Hepatocyte (in vitro differentiated cells): ENCODE measurements around the gene PDE1C. TPM values are rescaled to one million over a fixed set of nuclear protein-coding genes. Genes with fewer than 3 reads are reported as not detected.

ENCODE experiments used
- DNase-seq: peaks from one replicate; pipeline ENCODE4 v3.0.0-alpha.2; 2016; ENCODE audit warnings: low spot score
- H2AFZ ChIP-seq: fragments of 200-600 bp; sonication (generic); 2 replicates; pipeline ENCODE4 v1.6.0; 2016; ENCODE audit warnings: antibody characterized with exemption, mild to moderate bottlenecking
- H3K27ac ChIP-seq: fragments of 200-600 bp; sonication (generic); 2 replicates; pipeline ENCODE4 v1.5.1; 2016; ENCODE audit warnings: mild to moderate bottlenecking
- H3K27me3 ChIP-seq: fragments of 200-600 bp; sonication (generic); 2 replicates; pipeline ENCODE4 v1.6.1; 2016
- H3K36me3 ChIP-seq: fragments of 200-600 bp; sonication (generic); replicated peaks from 2 replicates; pipeline ENCODE4 v1.5.1; 2016; ENCODE audit warnings: low read depth; ENCODE audit not compliant: insufficient read depth
- H3K4me1 ChIP-seq: fragments of 200-600 bp; sonication (generic); 2 replicates; pipeline ENCODE4 v1.5.1; 2016; ENCODE audit warnings: mild to moderate bottlenecking, moderate library complexity; ENCODE audit not compliant: insufficient read depth
- H3K4me2 ChIP-seq: fragments of 200-600 bp; sonication (generic); 2 replicates; pipeline ENCODE4 v1.6.0; 2016
- H3K4me3 ChIP-seq: fragments of 200-600 bp; sonication (generic); 2 replicates; pipeline ENCODE4 v1.5.1; 2016; ENCODE audit warnings: mild to moderate bottlenecking
- H3K79me2 ChIP-seq: fragments of 200-600 bp; sonication (generic); 2 replicates; pipeline ENCODE4 v1.6.0; 2017; ENCODE audit warnings: mild to moderate bottlenecking
- H3K9me2 ChIP-seq: fragments of 200-600 bp; sonication (generic); replicated peaks from 2 replicates; pipeline ENCODE4 v1.6.0; 2017; ENCODE audit warnings: mild to moderate bottlenecking; ENCODE audit not compliant: insufficient read depth
- H3K9me3 ChIP-seq: fragments of 200-600 bp; sonication (generic); 2 replicates; pipeline ENCODE4 v1.5.1; 2016; ENCODE audit warnings: low read depth, mild to moderate bottlenecking
- H4K20me1 ChIP-seq: fragments of 200-600 bp; sonication (generic); 2 replicates; pipeline ENCODE4 v1.6.0; 2016; ENCODE audit warnings: mild to moderate bottlenecking; ENCODE audit not compliant: insufficient read depth, poor library complexity, severe bottlenecking
- CTCF ChIP-seq: fragments of 200-600 bp; sonication (generic); IDR thresholded peaks from 2 replicates; pipeline ENCODE4 v1.5.1; 2016; ENCODE audit warnings: antibody characterized with exemption, mild to moderate bottlenecking; ENCODE audit not compliant: poor library complexity
- EZH2 ChIP-seq: fragments of 200-600 bp; sonication (generic); IDR thresholded peaks from 2 replicates; pipeline ENCODE4 v1.6.1; 2016; ENCODE audit warnings: antibody characterized with exemption, mild to moderate bottlenecking, borderline replicate concordance
- EZH2phosphoT487 ChIP-seq: fragments of 200-600 bp; sonication (generic); IDR thresholded peaks from one replicate; pipeline ENCODE4 v1.6.1; 2018; ENCODE audit warnings: antibody characterized with exemption, mild to moderate bottlenecking, low read depth, moderate library complexity; ENCODE audit not compliant: unreplicated experiment, severe bottlenecking
- WGBS: methylation state at CpG from one replicate; pipeline ENCODE4 v1.1.6; 2016; ENCODE audit warnings: low lambda C conversion rate; ENCODE audit errors: missing lambda C conversion rate; 5-methylcytosine and 5-hydroxymethylcytosine counted together
- polyA plus RNA-seq: library from polyadenylated mRNA; unstranded; fragments of >200 nt; fragmentation: Nextera tagmentation; extraction: Ambion mirVana; gene quantifications from 2 replicates; pipeline ENCODE4 v1.2.1, GENCODE V29; 2016
- total RNA-seq: library from RNA; depleted of rRNA; stranded (reverse); fragments of >200 nt; gene quantifications from 2 replicates; pipeline ENCODE4 v1.2.3, GENCODE V29; 2014

The PDE1C gene
- total and polyA plus RNA-seq, 2 experiments from 2014 or later = 1.8 to 5.0 TPM

GRCh38 chr7:31767686-31768358, 302.4 kb downstream of the PDE1C start:
- peaks cover 6% of the 10 kb centered on the region for H3K27me3 ChIP-seq
- no peaks in the 10 kb centered on the region for H3K79me2 ChIP-seq
- no peaks in the 10 kb centered on the region for H3K9me2 ChIP-seq
- no peaks in the 10 kb centered on the region for H3K9me3 ChIP-seq
- H3K4me2 ChIP-seq = no peak overlapping the region
- WGBS = 27% methylated on average over 4 of the region's 4 CpGs
- H3K4me1 ChIP-seq = no peaks in the 10 kb centered on the region
- H3K4me3 ChIP-seq = no peak overlapping the region
- no peaks in the 10 kb centered on the region for H3K36me3 ChIP-seq
- no peaks in the 10 kb centered on the region for H4K20me1 ChIP-seq
- no peak overlapping the region for H2AFZ ChIP-seq
- no peak overlapping the region for H3K27ac ChIP-seq
- no peak for DNase-seq
- TF ChIP-seq CTCF (no peak), EZH2phosphoT487 (no peak), EZH2 (no peak)

GRCh38 chr7:31764462-31764861, 305.7 kb downstream of the PDE1C start:
- no peak for DNase-seq
- H3K4me3 ChIP-seq = no peak overlapping the region
- TF ChIP-seq EZH2phosphoT487 (no peak), EZH2 (no peak), CTCF (no peak)

GRCh38 chr7:31763548-31763947, 306.7 kb downstream of the PDE1C start:
- no peaks in the 10 kb centered on the region for H3K4me1 ChIP-seq
- H3K9me3 ChIP-seq = no peaks in the 10 kb centered on the region
- DNase-seq = no peak
- H3K9me2 ChIP-seq = no peaks in the 10 kb centered on the region
- H3K27me3 ChIP-seq = peaks cover 6% of the 10 kb centered on the region
- H3K79me2 ChIP-seq = no peaks in the 10 kb centered on the region
- H3K4me2 ChIP-seq = no peak overlapping the region
- no peak overlapping the region for H3K27ac ChIP-seq
- no peaks in the 10 kb centered on the region for H3K36me3 ChIP-seq
- 3% methylated on average over 2 of the region's 2 CpGs for WGBS
- H3K4me3 ChIP-seq = no peak overlapping the region
- no peaks in the 10 kb centered on the region for H4K20me1 ChIP-seq
- TF ChIP-seq EZH2phosphoT487 (no peak), CTCF (no peak), EZH2 (no peak)
- H2AFZ ChIP-seq = no peak overlapping the region

More at GRCh38 chr7:31764462-31764861, 305.7 kb downstream of the PDE1C start:
- Histone ChIP-seq H3K36me3 (no peaks in the 10 kb centered on the region), H3K27me3 (peaks cover 6% of the 10 kb centered on the region), H3K4me1 (no peaks in the 10 kb centered on the region), H3K4me2 (no peak overlapping the region), H2AFZ (no peak overlapping the region), H4K20me1 (no peaks in the 10 kb centered on the region), H3K27ac (no peak overlapping the region), H3K9me2 (no peaks in the 10 kb centered on the region), H3K79me2 (no peaks in the 10 kb centered on the region), H3K9me3 (no peaks in the 10 kb centered on the region)
- WGBS = 78% methylated on average over 4 of the region's 4 CpGs

GRCh38 chr7:31761646-31762045, 308.6 kb downstream of the PDE1C start:
- no peaks in the 10 kb centered on the region for H3K4me1 ChIP-seq

More at GRCh38 chr7:31761646-31762045, 308.6 kb downstream of the PDE1C start:
- H3K79me2 ChIP-seq = no peaks in the 10 kb centered on the region
- no peak for DNase-seq
- no peaks in the 10 kb centered on the region for H3K9me2 ChIP-seq
- no peaks in the 10 kb centered on the region for H3K36me3 ChIP-seq
- no peak overlapping the region for H3K4me2 ChIP-seq
- no peak overlapping the region for H3K27ac ChIP-seq
- no peak for TF ChIP-seq EZH2
- H3K27me3 ChIP-seq = peaks cover 6% of the 10 kb centered on the region
- H2AFZ ChIP-seq = no peak overlapping the region
- H3K4me3 ChIP-seq = no peak overlapping the region
- no peaks in the 10 kb centered on the region for H3K9me3 ChIP-seq
- no peaks in the 10 kb centered on the region for H4K20me1 ChIP-seq
